Inferior parietal cortex (tissue), 1 donor: ENCODE data around the gene GPR156.

Experiments used
- DNase-seq: peaks from one replicate; pipeline ENCODE4 v3.0.0-alpha.2; 2016; ENCODE audit errors: extremely low spot score

Gene GPR156

DNA sequence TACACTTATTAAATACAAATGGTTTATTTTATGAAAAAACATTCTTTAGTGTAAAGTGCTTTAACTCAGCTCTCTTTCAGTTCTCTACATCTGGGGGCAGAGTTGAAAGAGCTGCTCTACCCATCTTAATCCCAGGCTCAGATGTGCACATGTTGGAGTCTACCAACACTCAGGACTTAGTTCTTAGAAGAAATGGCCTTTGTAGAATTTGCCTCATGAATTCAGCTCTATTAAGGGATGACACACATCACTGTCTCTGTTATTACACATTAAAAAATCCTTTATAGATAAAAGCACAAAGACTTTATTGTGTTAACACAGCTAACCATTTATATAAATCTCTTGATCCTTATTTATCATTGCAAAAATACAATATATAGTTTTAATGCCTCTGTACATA lies 159.0 kb downstream of the GPR156 start:
- no peak for DNase-seq

DNA sequence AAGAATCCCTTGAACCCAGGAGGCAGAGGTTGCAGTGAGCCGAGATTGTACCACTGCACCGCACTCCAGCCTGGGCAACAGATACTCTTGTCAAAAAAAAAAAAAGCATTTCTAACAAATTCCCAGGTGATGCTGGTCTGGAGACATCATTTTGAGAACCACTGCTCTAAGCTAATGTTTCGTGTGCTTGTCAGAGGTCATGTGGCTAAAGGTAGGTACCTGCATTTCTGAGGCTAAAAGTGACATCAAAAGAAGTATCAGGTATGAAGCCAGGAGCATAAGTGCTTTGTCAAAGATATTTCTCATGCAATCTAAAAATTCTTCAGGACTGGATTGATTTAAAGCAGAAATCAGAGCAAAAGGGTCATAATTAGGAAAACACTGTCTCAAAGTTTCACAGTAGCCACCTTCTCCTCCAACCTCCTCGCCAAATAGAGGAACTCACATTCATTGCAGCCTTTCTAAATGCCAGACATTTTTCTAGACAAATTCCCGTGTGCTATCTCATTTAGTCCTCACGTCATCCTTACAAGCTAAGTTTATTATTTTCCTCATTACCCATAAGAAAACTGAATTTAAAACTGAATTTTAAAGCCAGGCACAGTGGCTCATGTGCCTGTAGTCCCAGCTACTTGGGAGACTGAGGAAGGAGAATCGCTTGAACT lies 165.0 kb downstream of the GPR156 start:
- DNase-seq: no peak
